C4-2B (cell line): ENCODE results near the gene KCNAB3.

Source experiments
- ZFX ChIP-seq: fragments of 450-650 bp; IDR thresholded peaks from 2 replicates; pipeline ENCODE4 v1.6.1; 2017
- TF ChIP-seq, protein P1 (sequence below): fragments of 450-650 bp; conservative IDR thresholded peaks from 2 replicates; pipeline ENCODE4 v1.5.1; 2017; ENCODE audit warnings: mild to moderate bottlenecking

DNA sequence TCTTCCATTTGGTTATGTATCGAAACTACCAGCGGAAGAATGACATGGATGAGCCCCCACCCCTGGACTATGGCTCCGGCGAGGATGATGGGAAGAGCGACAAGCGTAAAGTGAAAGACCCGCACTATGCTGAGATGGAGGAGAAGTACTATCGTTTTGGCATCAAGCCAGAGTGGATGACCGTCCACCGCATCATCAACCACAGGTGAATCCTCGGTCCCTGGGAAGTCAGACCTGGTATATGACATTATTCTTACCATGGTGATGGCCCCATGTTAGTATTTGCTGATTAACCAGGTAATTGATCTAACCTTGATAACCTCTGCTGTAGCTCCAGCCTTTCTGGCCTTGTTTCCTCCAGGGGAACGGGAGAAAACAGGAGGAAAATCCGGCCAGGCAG is 32.6 kb downstream of the KCNAB3 start:
- TF ChIP-seq, protein P1, sequence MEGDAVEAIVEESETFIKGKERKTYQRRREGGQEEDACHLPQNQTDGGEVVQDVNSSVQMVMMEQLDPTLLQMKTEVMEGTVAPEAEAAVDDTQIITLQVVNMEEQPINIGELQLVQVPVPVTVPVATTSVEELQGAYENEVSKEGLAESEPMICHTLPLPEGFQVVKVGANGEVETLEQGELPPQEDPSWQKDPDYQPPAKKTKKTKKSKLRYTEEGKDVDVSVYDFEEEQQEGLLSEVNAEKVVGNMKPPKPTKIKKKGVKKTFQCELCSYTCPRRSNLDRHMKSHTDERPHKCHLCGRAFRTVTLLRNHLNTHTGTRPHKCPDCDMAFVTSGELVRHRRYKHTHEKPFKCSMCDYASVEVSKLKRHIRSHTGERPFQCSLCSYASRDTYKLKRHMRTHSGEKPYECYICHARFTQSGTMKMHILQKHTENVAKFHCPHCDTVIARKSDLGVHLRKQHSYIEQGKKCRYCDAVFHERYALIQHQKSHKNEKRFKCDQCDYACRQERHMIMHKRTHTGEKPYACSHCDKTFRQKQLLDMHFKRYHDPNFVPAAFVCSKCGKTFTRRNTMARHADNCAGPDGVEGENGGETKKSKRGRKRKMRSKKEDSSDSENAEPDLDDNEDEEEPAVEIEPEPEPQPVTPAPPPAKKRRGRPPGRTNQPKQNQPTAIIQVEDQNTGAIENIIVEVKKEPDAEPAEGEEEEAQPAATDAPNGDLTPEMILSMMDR: no peak
- no peak for TF ChIP-seq ZFX
